Measurements from ENCODE around the gene SPIB. TPM values are rescaled to one million over a fixed set of nuclear protein-coding genes. Genes with fewer than 3 reads are reported as not detected.

SPIB gene
- under 1 TPM in 2 of 4 donors, not detected in 2; 0.14 to 0.29 TPM for total RNA-seq
- polyA plus RNA-seq: 0.02 TPM
- long read RNA-seq, donor 1: 0 reads
- long read RNA-seq, donor 2: 0 reads
- long read RNA-seq, donor 3: 0 reads
- long read RNA-seq, donor 4: 0 reads

DNA sequence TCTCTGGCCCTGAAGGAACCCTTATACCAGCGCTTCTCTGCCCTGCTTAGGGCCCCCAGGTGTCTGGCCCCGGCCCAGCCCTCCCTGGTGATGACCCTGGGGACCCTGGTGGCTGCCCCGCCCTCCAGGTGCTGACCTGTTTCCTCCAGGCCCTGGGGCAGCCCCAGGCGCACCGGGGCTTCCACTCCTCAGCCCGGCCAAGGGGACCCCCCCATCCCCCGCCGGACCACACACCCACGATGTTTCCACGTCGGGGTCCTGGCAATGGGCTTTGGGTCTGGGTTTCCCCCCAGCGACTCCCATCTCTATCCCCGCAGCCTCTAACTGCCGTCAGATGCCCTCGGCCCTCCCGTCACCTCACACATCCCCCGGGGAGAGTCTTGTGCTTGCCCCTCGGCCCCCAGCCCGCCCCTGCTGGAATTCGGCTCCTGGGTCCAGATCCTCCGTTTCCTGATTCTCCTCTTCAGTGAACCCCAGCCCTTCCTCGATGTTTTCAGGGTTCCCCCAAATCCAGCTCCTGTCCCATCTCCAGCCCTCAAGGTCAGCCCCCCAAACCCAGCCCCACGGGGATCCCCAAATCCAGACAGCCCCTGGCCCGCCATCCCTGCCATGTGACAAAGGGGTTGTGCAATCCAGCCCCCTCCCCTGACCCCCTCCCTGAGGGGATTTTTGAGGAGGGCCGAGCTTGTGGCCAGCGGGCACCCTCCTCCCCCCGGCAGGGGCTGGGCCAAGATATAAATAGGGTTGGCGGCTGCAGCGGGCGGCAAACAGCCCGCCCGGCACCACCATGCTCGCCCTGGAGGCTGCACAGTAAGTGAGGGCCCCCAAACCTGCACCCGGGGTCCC is at the start of gene SPIB:
Gene SPIB, plus strand, starts transcription at position 763 of the 846 bp plus-strand sequence. Its CDS starts 25 bp downstream, at position 788.
- H3K4me3 ChIP-seq (ENCODE audit: low read length): no peak within 1 kb of the TSS
- ATAC-seq: no peak
- H3K27me3 ChIP-seq (ENCODE audit: control insufficient read depth, insufficient read depth): no peaks in the 10 kb centered on the region
- no peaks in the 10 kb centered on the region for H3K9me3 ChIP-seq (ENCODE audit: control insufficient read depth, low read length)
- peak in 1 of 3 donors; percentile 48 for DNase-seq
- no peak within 1 kb of the TSS for H3K27ac ChIP-seq (ENCODE audit: low read length)
- WGBS: 21% methylated on average over 34 of the region's 34 CpGs
- H3K4me1 ChIP-seq (ENCODE audit: control insufficient read depth, insufficient read depth, low read length): no peaks in the 10 kb centered on the region
- intact Hi-C loops (cut with DNase I): no loop called here

GRCh38 chr19:50371914-50372475 is 46.7 kb upstream of the SPIB start:
- intact Hi-C loops (cut with DNase I): no loop called here
- H3K27me3 ChIP-seq (ENCODE audit: control insufficient read depth, insufficient read depth): no peaks in the 10 kb centered on the region
- H3K4me3 ChIP-seq (ENCODE audit: low read length): no peak overlapping the region
- ATAC-seq (no peak), DNase-seq (no peak)
- H3K4me1 ChIP-seq (ENCODE audit: control insufficient read depth, insufficient read depth, low read length): no peaks in the 10 kb centered on the region
- WGBS: 81% methylated on average over 10 of the region's 10 CpGs
- no peaks in the 10 kb centered on the region for H3K9me3 ChIP-seq (ENCODE audit: control insufficient read depth, low read length)
- no peak overlapping the region for H3K27ac ChIP-seq (ENCODE audit: low read length)

DNA sequence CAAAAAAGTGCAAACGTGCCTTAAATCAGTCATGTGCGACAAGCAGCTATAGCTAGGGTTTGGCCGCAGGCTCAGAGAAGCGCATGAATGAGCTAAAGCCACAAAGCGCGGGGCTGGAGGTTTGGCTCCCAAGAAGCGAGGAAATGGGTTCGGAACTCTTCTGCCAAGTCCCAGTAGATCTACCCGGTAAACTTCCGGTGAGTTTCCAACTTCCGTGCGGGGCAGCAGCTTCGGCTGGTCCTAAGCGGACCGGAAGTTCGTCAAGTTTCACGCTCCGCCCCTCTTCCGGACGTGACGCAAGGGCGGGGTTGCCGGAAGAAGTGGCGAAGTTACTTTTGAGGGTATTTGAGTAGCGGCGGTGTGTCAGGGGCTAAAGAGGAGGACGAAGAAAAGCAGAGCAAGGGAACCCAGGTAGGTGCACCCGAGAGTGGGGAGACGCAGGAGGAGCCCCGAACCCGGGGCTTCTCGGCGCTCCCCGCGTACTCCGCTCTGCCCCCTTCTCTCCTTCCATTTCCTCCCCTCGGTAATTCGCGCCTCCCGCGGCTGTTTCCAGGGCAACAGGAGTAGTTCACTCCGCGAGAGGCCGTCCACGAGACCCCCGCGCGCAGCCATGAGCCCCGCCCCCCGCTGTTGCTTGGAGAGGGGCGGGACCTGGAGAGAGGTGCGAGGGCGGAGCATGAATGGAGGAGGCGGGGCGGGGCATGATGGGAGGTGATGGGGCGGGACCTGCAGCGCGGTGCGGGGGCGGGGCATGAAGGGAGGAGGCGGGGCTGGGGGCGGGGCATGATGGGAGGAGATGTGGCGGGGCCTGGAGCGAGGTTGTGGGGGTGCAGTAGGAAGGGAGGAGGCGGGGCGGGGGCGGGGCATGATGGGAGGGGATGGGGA is 42.3 kb upstream of the SPIB start, which contains the start of gene NR1H2:
Gene NR1H2, plus strand, starts transcription at position 292 of the 885 bp plus-strand sequence. CDS start 1,149 bp downstream, outside the sequence.
- Histone ChIP-seq H3K27me3 (ENCODE audit: control insufficient read depth, insufficient read depth) (no peaks in the 10 kb centered on the region), H3K9me3 (ENCODE audit: control insufficient read depth, low read length) (no peaks in the 10 kb centered on the region), H3K4me3 (ENCODE audit: low read length) (peak within 1 kb of the TSS; percentile 93), H3K27ac (ENCODE audit: low read length) (peak within 1 kb of the TSS; percentile 99), H3K4me1 (ENCODE audit: control insufficient read depth, insufficient read depth, low read length) (no peaks in the 10 kb centered on the region)
- intact Hi-C loops (cut with DNase I): no loop called here
- WGBS: 2% methylated on average over 67 of the region's 67 CpGs
- ATAC-seq (peak; percentile 94 to 95), DNase-seq (peak; percentile 95 to 97 (median 97))

DNA sequence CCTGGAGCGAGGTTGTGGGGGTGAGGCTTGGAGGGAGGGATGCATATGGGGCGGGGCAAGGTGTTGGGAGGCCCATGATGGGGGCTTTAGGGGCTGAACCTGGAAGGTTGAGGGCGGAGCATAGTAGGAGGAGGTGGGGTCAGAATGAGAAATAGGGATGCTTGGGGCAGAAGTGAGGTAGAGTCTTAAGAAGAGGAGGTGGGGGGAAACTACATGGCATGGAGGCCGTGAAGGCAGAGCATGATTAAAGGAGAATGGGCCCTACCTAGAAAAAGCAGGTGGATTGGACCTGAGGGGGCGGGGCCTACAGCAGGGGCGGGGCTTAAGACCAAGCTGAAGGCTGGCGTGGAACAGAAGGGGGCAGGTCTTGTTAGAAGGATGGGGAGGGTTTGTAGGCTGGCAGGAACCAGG is 41.7 kb upstream of the SPIB start:
- DNase-seq: peak in 2 of 3 donors; percentile 72 to 82
- H3K4me1 ChIP-seq (ENCODE audit: control insufficient read depth, insufficient read depth, low read length): no peaks in the 10 kb centered on the region

DNA sequence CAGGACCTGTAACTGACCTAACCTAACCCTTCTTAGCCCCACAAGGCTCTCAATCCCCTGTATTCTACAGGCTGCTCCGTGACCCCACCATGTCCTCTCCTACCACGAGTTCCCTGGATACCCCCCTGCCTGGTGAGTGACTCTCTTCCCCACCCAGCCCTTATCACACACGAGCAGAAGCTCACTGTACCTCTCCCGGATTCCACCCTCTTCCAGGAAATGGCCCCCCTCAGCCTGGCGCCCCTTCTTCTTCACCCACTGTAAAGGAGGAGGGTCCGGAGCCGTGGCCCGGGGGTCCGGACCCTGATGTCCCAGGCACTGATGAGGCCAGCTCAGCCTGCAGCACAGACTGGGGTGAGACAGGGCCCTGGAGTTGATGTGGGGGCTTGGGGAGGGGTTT is 41.2 kb upstream of the SPIB start:
- no peak overlapping the region for H3K4me3 ChIP-seq (ENCODE audit: low read length)
- H3K9me3 ChIP-seq (ENCODE audit: control insufficient read depth, low read length): no peaks in the 10 kb centered on the region
- WGBS: 67% methylated on average over 9 of the region's 9 CpGs
- DNase-seq (no peak), ATAC-seq (no peak)
- no peaks in the 10 kb centered on the region for H3K4me1 ChIP-seq (ENCODE audit: control insufficient read depth, insufficient read depth, low read length)
- H3K27ac ChIP-seq (ENCODE audit: low read length): no peak overlapping the region
- intact Hi-C loops (cut with DNase I): no loop called here
- no peaks in the 10 kb centered on the region for H3K27me3 ChIP-seq (ENCODE audit: control insufficient read depth, insufficient read depth)

More for the DNA sequence above, 41.7 kb upstream of the SPIB start:
- Histone ChIP-seq H3K9me3 (ENCODE audit: control insufficient read depth, low read length) (no peaks in the 10 kb centered on the region), H3K4me3 (ENCODE audit: low read length) (peak overlapping the region; percentile 93), H3K27me3 (ENCODE audit: control insufficient read depth, insufficient read depth) (no peaks in the 10 kb centered on the region), H3K27ac (ENCODE audit: low read length) (no peak overlapping the region)
- 49% methylated on average over 7 of the region's 7 CpGs for WGBS
- peak in 1 of 2 donors; percentile 1 for ATAC-seq
- intact Hi-C loops (cut with DNase I): no loop called here

DNA sequence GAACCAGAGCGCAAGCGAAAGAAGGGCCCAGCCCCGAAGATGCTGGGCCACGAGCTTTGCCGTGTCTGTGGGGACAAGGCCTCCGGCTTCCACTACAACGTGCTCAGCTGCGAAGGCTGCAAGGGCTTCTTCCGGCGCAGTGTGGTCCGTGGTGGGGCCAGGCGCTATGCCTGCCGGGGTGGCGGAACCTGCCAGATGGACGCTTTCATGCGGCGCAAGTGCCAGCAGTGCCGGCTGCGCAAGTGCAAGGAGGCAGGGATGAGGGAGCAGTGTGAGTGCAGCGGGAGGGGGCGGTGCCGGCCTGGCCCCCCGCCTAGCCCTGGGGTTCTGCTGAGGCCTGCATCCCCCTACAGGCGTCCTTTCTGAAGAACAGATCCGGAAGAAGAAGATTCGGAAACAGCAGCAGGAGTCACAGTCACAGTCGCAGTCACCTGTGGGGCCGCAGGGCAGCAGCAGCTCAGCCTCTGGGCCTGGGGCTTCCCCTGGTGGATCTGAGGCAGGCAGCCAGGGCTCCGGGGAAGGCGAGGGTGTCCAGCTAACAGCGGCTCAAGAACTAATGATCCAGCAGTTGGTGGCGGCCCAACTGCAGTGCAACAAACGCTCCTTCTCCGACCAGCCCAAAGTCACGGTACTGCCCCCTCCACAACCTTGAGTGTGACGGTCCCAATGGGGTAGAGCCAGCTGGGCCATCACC is 40.4 kb upstream of the SPIB start:
- 95% methylated on average over 36 of the region's 36 CpGs for WGBS
- Histone ChIP-seq H3K9me3 (ENCODE audit: control insufficient read depth, low read length) (no peaks in the 10 kb centered on the region), H3K27ac (ENCODE audit: low read length) (no peak overlapping the region), H3K27me3 (ENCODE audit: control insufficient read depth, insufficient read depth) (no peaks in the 10 kb centered on the region), H3K4me1 (ENCODE audit: control insufficient read depth, insufficient read depth, low read length) (no peaks in the 10 kb centered on the region), H3K4me3 (ENCODE audit: low read length) (no peak overlapping the region)
- DNase-seq (peak in 2 of 3 donors; percentile 60 to 67), ATAC-seq (no peak)
- intact Hi-C loops (cut with DNase I): no loop called here

GRCh38 chr19:50378863-50379236 is 39.9 kb upstream of the SPIB start:
- 92% methylated on average over 10 of the region's 10 CpGs for WGBS

GRCh38 chr19:50379602-50380001 is 39.1 kb upstream of the SPIB start:
- no peaks in the 10 kb centered on the region for H3K9me3 ChIP-seq (ENCODE audit: control insufficient read depth, low read length)
- intact Hi-C loops (cut with DNase I): no loop called here
- H3K27ac ChIP-seq (ENCODE audit: low read length): no peak overlapping the region
- no peak overlapping the region for H3K4me3 ChIP-seq (ENCODE audit: low read length)
- DNase-seq (no peak), ATAC-seq (no peak)
- no peaks in the 10 kb centered on the region for H3K27me3 ChIP-seq (ENCODE audit: control insufficient read depth, insufficient read depth)
- WGBS: 89% methylated on average over 11 of the region's 11 CpGs
- no peaks in the 10 kb centered on the region for H3K4me1 ChIP-seq (ENCODE audit: control insufficient read depth, insufficient read depth, low read length)

More at GRCh38 chr19:50378863-50379236, 39.9 kb upstream of the SPIB start:
- no peak for ATAC-seq
- no peak overlapping the region for H3K27ac ChIP-seq (ENCODE audit: low read length)
- intact Hi-C loops (cut with DNase I): no loop called here
- DNase-seq: no peak
- H3K4me3 ChIP-seq (ENCODE audit: low read length): no peak overlapping the region
- H3K4me1 ChIP-seq (ENCODE audit: control insufficient read depth, insufficient read depth, low read length): no peaks in the 10 kb centered on the region
- H3K27me3 ChIP-seq (ENCODE audit: control insufficient read depth, insufficient read depth): no peaks in the 10 kb centered on the region
- H3K9me3 ChIP-seq (ENCODE audit: control insufficient read depth, low read length): no peaks in the 10 kb centered on the region

DNA sequence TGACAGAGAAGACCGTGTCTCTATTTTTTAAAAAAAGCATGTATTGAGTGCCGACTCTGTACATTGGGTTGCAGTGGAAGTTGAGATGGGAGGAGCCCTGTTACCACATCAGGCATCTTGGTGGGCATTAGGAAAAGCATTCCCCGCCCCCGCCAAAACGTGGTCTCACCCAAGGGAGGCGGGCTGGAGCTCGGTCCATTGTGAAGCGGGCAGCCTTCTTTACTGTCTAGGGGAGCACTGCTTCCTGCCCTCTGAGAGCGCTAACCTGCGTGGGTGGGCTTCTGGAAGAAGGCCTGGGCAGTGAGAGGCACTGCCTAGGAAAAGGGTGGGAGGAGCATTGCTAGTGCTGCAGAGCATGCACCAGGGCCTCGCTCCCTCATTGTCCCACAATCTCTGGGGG is 38.6 kb upstream of the SPIB start:
- no peaks in the 10 kb centered on the region for H3K9me3 ChIP-seq (ENCODE audit: control insufficient read depth, low read length)
- intact Hi-C loops (cut with DNase I): no loop called here
- no peaks in the 10 kb centered on the region for H3K27me3 ChIP-seq (ENCODE audit: control insufficient read depth, insufficient read depth)
- no peak overlapping the region for H3K27ac ChIP-seq (ENCODE audit: low read length)
- 57% methylated on average over 11 of the region's 11 CpGs for WGBS
- DNase-seq (no peak), ATAC-seq (no peak)
- H3K4me1 ChIP-seq (ENCODE audit: control insufficient read depth, insufficient read depth, low read length): peaks cover 2% of the 10 kb centered on the region
- H3K4me3 ChIP-seq (ENCODE audit: low read length): no peak overlapping the region

GRCh38 chr19:50380751-50381151 is 38.0 kb upstream of the SPIB start:
- Histone ChIP-seq H3K4me1 (ENCODE audit: control insufficient read depth, insufficient read depth, low read length) (peaks cover 3% of the 10 kb centered on the region), H3K27me3 (ENCODE audit: control insufficient read depth, insufficient read depth) (no peaks in the 10 kb centered on the region), H3K9me3 (ENCODE audit: control insufficient read depth, low read length) (no peaks in the 10 kb centered on the region), H3K4me3 (ENCODE audit: low read length) (no peak overlapping the region), H3K27ac (ENCODE audit: low read length) (no peak overlapping the region)
- intact Hi-C loops (cut with DNase I): no loop called here
- DNase-seq: peak in 2 of 3 donors; percentile 66 to 75
- no peak for ATAC-seq
- 46% methylated on average over 8 of the region's 8 CpGs for WGBS

Measured in right cardiac atrium (tissue), 5 donors.